BLaER1 (cell line): Measurements from ENCODE around the gene ARHGEF16.

Experiments used
- H3K27ac ChIP-seq: shearing (Covaris generic); formaldehyde crosslinking; 2 replicates; pipeline ENCODE4 v1.8.1; 2022
- H3K27me3 ChIP-seq: shearing (Covaris generic); formaldehyde crosslinking; 2 replicates; pipeline ENCODE4 v1.8.1; 2022
- H3K36me3 ChIP-seq: shearing (Covaris generic); formaldehyde crosslinking; 2 replicates; pipeline ENCODE4 v1.8.1; 2022
- H3K4me1 ChIP-seq: shearing (Covaris generic); formaldehyde crosslinking; 2 replicates; pipeline ENCODE4 v1.8.1; 2022
- H3K4me2 ChIP-seq: shearing (Covaris generic); formaldehyde crosslinking; 2 replicates; pipeline ENCODE4 v1.8.1; 2022
- H3K4me3 ChIP-seq: shearing (Covaris generic); formaldehyde crosslinking; 2 replicates; pipeline ENCODE4 v1.8.1; 2022
- H3K9ac ChIP-seq: shearing (Covaris generic); formaldehyde crosslinking; 2 replicates; pipeline ENCODE4 v1.8.1; 2022
- H3K9me3 ChIP-seq: shearing (Covaris generic); formaldehyde crosslinking; 2 replicates; pipeline ENCODE4 v1.8.1; 2022
- H4K20me1 ChIP-seq: shearing (Covaris generic); formaldehyde crosslinking; 2 replicates; pipeline ENCODE4 v1.8.1; 2022
- Cebpa-rat ChIP-seq: shearing (Covaris generic); IDR thresholded peaks from 2 replicates; pipeline ENCODE4 v1.8.1; 2022

The ARHGEF16 gene

DNA sequence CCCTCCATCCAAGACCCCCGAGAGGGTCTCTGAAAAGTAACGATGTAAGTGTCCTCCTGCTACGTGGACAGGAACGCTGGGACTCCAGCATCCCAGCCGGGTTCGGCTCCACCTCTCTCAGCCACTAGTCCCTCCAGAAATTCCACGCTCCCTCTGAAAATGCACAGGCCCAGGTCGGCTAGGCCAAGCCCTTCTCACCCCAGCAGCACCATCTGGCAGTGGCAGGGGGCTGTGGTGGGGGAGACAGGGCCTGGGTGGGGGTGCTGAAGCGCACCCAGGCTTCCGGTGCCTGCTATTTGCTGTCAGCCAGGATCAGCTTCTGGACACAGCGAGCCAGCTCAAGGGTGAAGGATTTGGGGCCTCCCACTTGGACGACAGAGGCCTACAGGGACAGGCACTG, 73.3 kb downstream of the ARHGEF16 start:
- no peak overlapping the region for H3K4me3 ChIP-seq
- no peak overlapping the region for H3K9ac ChIP-seq
- no peaks in the 10 kb centered on the region for H3K9me3 ChIP-seq
- no peaks in the 10 kb centered on the region for H3K27me3 ChIP-seq
- TF ChIP-seq Cebpa-rat = no peak
- H3K4me1 ChIP-seq = peaks cover 78% of the 10 kb centered on the region
- peaks cover 95% of the 10 kb centered on the region for H4K20me1 ChIP-seq
- no peak overlapping the region for H3K27ac ChIP-seq
- peaks cover 3% of the 10 kb centered on the region; the same call in 1 of the 2 replicates for H3K36me3 ChIP-seq
- no peak overlapping the region for H3K4me2 ChIP-seq

DNA sequence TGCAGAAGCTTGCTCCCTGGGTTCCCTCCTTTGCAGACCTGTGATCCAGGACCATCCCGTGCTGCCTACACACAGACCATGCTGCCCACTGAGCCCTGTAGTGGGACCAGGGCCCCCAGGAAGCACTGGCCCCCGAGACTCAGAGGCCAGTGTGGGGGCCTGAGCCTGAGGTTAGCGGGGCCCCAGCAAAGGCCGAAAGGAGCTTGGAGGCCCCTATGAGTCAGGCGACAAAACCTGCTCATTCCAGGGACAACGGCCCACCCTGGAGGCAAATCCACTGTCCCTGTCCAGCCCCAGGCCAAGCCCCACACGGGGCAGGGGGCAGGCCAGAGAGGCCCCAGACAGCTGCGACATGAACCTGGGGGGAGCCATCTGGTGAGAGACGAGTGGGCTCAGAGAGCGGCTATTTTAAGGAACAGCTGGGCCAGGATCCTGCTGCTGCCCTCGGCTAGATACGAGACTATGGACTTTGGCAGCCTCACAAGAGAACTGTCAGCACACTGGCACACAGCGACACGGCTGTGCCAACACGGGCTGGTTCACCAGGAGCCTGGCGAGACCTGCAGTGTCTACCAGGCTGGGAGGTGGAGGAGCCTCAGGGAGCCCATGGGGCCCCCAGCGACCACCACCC, 74.7 kb downstream of the ARHGEF16 start:
- Histone ChIP-seq H3K36me3 (peaks cover 3% of the 10 kb centered on the region; the same call in 1 of the 2 replicates), H3K9me3 (no peaks in the 10 kb centered on the region), H3K4me3 (no peak overlapping the region), H3K4me2 (peak overlapping the region; percentile 100), H3K27ac (no peak overlapping the region), H3K27me3 (no peaks in the 10 kb centered on the region), H3K9ac (peak overlapping the region; percentile 73; the same call in 1 of the 2 replicates), H3K4me1 (peaks cover 78% of the 10 kb centered on the region), H4K20me1 (peaks cover 95% of the 10 kb centered on the region)
- no peak for TF ChIP-seq Cebpa-rat

DNA sequence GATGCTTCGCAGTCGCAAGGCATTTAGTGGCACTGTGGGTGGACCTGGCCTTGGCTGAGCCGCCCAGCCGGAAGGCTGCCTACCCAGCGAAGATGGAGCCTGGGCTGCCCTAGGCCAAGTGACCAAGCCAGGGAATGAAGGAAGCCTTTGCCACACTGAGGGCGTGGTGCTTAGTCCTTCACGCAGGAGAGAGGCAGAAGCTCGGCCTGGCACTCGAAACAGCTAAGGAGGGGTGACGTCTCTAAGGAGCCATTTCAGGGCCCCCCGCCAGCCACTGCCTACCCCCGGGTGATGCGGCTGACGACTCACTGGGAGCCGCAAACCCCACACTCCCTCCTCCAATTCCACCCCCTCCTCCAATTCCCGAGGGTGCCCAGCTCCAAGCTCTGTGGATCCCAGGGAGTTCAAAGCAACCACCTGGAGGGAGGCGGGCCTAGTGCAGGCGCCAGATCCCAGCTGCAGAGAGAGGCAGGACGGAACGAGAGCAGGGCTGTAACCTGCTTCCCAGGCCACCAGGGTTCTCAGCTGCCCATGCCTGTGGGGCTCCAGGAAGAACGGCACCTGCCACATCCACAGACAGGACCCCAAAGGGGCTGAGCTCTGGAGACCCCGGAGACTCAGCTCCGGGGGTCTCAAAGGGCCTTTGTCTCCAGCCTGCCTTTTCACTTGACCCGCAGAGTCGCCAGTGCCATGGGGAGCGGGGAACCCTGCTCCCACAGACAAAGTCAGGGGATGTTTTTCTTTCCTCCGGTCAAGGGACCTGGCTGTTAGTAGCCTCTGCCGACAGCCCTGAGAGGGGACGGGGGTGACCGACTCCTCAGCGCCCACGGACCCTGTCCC, 75.8 kb downstream of the ARHGEF16 start:
- Histone ChIP-seq H3K9me3 (no peaks in the 10 kb centered on the region), H3K27me3 (no peaks in the 10 kb centered on the region)

More for the DNA sequence above, 75.8 kb downstream of the ARHGEF16 start:
- peaks cover 95% of the 10 kb centered on the region for H4K20me1 ChIP-seq
- 0 out of 2 replicates have a peak overlapping the region, but pooled peaks have one; percentile 38 for H3K27ac ChIP-seq
- peaks cover 3% of the 10 kb centered on the region; the same call in 1 of the 2 replicates for H3K36me3 ChIP-seq
- TF ChIP-seq Cebpa-rat = no peak
- peak overlapping the region; percentile 100 for H3K4me2 ChIP-seq
- H3K9ac ChIP-seq = peak overlapping the region; percentile 73
- peak overlapping the region; percentile 74 for H3K4me3 ChIP-seq
- peaks cover 78% of the 10 kb centered on the region for H3K4me1 ChIP-seq
